Inferior parietal cortex (tissue), 1 donor: Measurements from ENCODE around the gene ACSF3.
"Not testable (repeated sequence)": the region's sequence is repeated elsewhere in the genome, so short reads cannot be mapped to it uniquely, and the experiment has no call there.

Source experiments
- DNase-seq: peaks from one replicate; pipeline ENCODE4 v3.0.0-alpha.2; 2016; ENCODE audit errors: extremely low spot score

The ACSF3 gene

DNA sequence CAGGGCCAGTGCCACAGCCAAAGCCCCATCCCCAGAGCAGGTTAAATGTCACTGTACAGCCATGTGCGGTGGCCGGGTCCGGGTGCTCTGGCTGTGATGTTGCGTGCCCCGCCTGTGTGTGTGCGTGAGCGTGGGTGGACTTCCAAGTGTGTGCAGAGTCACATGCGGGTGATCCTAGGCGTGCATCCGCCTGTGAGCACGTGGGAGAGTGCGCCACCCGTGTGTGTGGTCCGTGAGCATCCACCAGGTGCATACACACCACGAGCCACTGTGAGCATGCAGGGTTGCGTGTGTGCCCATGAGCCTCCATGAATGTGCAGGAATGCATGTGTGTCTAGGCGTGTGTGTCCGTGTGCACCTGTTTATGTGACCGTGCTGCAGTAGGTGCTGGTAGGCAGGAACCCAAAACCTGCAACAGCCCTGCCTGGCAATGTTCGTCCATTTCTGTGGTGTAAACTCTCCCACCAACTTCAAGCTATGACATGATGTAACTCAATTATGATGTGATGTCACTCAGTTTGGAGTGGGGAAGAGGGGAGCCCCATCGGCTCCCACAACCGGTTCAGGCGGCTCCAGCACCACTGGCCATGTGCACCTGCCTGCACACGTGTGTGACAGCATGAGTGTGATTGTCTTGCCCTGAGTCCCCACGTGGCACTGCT, 37.6 kb upstream of the ACSF3 start:
- no peak for DNase-seq

- no peak for DNase-seq
Observed at GRCh38 chr16:89056592-89056991, 37.1 kb upstream of the ACSF3 start.

- DNase-seq: no peak
Observed at GRCh38 chr16:89057738-89058137, 35.9 kb upstream of the ACSF3 start.

DNA sequence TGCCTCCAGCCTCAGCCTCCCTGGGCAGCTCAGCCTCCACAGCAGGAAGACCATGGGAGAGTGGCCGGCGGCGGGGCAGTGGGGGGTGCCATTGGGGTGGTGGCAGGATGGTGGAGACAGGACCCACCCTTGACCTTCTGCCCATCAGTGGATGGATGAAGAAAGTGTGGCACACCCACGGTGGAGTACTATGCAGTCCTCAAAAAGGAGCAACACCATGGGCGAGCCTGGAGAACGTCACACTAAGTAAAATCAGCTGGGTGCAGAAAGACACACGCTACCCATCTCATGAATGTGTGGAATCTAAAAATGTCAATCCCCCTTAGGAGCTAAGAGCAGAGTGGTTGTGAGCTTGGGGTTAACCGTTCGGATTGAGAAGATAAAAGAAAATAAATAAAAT, 34.8 kb upstream of the ACSF3 start:
- no peak for DNase-seq

GRCh38 chr16:89060207-89060794, 33.4 kb upstream of the ACSF3 start:
- DNase-seq: no peak

- DNase-seq: no peak
Observed at GRCh38 chr16:89061086-89061485, 32.6 kb upstream of the ACSF3 start.

GRCh38 chr16:89061590-89062380, 31.9 kb upstream of the ACSF3 start:
- no peak for DNase-seq

GRCh38 chr16:89062389-89063345, 31.0 kb upstream of the ACSF3 start:
- DNase-seq: no peak

- no peak for DNase-seq
Observed at GRCh38 chr16:89063768-89064320, 29.8 kb upstream of the ACSF3 start.

DNA sequence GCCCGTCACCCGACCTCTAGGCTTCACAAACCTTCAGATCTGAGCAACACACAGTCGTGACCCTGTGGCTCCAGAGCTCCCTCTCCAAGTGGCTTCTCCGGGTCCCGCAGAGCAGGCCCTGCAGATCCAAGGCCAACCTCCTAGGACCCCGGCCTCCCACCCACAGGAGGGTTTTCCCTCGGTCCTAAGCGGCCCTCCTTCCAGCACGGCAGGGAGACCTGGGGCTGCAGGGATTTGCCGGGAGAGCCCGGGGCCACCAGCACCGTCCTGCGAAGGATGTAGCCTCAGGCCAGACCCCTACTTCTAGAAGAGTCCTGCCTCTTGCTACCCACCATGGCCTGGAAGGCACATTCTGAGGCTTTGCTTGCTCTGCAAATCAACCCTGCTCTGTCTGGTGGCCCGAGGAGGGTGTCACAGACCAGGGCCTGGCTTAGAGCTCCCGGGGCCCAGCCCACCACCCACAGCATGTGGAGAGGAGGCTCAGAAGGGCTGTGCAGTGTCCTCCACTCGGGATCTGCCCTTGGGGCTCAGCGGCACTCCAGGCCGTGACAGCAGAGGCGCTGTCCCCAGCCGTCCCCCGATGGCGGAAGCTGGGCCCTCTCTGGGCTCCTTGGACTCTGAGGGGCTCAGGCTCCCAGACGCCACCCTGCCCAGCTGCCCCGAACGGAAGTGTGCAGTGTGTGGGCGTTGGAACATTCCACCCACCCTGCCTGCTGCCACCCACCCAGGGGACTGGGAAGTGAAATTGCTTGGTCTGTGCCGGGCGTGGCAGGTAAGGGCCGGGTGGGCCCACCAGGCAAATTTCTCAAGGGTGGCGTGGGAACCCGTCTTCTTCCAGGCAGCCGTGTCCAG, 28.8 kb upstream of the ACSF3 start:
- DNase-seq: no peak

- no peak for DNase-seq
Observed at GRCh38 chr16:89065458-89065822, 28.2 kb upstream of the ACSF3 start.

- DNase-seq: no peak
Observed at GRCh38 chr16:89066721-89067120, 26.9 kb upstream of the ACSF3 start.

DNA sequence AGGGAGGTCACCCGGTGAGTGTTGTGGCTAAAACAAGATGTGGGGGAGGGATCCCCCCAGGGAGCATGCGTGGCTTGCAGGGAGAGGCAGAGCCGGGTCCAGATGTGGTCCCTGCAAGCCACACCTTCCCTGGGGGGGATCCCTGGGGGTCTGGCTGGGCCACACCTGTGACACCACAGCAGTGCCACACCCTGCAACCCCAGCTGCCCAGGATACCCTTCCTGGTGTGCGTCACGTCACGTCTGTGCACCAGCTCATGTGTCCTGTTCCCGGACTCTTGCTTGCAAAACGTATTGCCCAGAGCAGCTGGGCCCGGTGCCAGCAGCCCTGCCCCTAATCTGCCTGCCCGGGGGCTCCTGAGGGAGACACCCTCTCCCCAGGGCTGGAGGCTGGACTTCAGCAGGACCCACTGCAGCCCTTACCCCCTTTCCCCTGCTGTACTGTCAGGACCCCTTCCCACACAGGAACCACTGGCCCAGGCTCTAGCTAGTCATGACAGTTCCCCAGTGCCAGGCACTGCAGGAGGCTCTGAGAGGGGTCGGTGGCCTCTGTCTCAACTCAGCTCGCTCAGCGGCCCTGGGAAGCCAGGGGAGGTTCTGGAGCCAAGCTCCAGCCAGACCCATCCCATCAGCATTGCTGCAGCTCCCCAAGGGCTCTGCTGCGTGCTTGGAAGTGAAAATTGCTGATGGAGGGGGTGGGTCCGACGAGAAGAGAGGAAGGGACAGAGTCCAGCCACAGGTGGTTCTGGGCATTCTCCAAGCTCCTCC, 25.8 kb upstream of the ACSF3 start:
- DNase-seq: no peak

GRCh38 chr16:89068814-89069616, 24.6 kb upstream of the ACSF3 start:
- DNase-seq: not testable (repeated sequence)

- no peak for DNase-seq
Observed at GRCh38 chr16:89069920-89070319, 23.7 kb upstream of the ACSF3 start.

- no peak for DNase-seq
Observed at GRCh38 chr16:89070590-89070989, 23.1 kb upstream of the ACSF3 start.

- no peak for DNase-seq
Observed at GRCh38 chr16:89071686-89072547, 21.7 kb upstream of the ACSF3 start.

- no peak for DNase-seq
Observed at GRCh38 chr16:89072548-89073130, 21.0 kb upstream of the ACSF3 start.
